ENCODE data around the gene FAM131A.

Gene FAM131A

DNA sequence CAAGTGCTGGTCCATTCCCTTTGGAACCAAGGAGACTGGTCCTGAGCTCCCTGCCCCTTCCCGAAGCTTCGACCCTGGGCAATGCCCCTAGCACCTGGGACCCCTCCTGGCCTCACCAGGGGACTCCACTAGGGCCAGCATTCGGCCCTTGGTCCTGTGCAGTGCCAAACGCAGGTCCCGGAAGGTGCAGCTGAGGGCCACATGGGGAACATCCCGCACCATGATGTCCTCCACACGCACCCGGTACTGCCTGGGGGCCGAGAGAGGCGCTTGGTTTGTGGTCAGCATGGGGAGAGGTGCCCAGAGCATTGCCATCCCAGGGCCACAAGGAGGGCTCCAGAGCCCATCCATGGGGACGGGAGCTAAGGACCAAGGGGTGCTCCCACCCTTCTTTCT, 16.1 kb downstream of the FAM131A start:
- no peak for DNase-seq (ENCODE audit: low spot score)
- TF ChIP-seq CTCF (IDR thresholded peaks at IDR 0.05; ENCODE audit: extremely low read depth, missing control alignments) = no peak

DNA sequence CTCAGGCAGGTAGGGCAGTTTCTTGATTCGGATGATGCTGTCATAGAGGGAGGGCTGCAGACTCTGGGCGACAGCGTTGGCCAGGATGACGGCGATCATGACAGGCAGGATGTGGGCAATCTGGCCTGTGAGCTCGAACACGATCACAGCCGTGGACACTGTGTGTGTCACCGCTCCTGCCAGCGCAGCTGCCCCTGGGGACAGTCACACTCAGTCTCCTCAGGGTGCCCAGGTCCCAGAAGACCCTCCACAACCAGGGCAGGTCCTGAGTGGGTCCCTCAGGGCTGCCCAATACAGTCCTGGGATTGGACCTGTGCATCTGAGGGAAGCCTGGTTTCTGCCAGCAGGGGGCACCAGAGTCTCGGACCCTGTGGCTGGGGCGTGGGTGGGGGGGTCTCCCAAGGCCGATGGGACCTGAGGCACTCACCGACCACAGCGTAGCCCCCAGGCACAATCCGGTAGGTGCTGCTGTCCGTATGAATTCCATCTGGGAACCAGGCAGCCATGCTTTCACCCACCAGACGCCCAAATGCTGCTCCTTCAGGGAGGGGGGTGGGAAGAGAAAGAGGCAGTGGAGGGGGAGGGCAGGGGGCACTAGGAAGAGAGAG, 16.8 kb downstream of the FAM131A start:
- peak; percentile 83 for DNase-seq (ENCODE audit: low spot score)
- peak; percentile 50 for TF ChIP-seq CTCF (IDR thresholded peaks at IDR 0.05; ENCODE audit: extremely low read depth, missing control alignments)

DNA sequence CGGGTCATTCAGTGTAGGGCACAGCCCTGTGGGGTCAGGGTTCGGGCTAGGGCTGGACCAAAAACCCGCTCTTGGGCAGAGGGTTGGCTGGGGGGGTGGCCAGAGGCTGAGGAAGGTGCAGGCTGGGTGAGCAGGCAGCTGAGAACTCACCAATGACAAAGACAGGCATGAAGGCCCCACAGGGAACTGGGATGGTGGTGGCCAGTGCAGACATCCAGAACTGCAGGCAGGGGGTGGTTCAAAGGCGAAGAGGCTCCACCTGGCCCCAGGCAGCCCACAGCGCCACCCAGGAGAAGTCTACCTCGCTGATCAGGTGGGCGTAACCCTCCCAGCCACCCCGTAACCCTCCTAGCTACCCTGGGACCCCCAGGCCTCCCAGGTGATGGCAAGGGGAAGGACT, 17.4 kb downstream of the FAM131A start:
- DNase-seq (ENCODE audit: low spot score) = no peak
- no peak for TF ChIP-seq CTCF (IDR thresholded peaks at IDR 0.05; ENCODE audit: extremely low read depth, missing control alignments)

GRCh38 chr3:184355261-184356040, 18.1 kb downstream of the FAM131A start:
- TF ChIP-seq CTCF (IDR thresholded peaks at IDR 0.05; ENCODE audit: extremely low read depth, missing control alignments) = no peak
- no peak for DNase-seq (ENCODE audit: low spot score)

- TF ChIP-seq CTCF (IDR thresholded peaks at IDR 0.05; ENCODE audit: extremely low read depth, missing control alignments) = no peak
- DNase-seq (ENCODE audit: low spot score) = no peak
These were observed 20.1 kb downstream of the FAM131A start for GRCh38 chr3:184357248-184358123.

DNA sequence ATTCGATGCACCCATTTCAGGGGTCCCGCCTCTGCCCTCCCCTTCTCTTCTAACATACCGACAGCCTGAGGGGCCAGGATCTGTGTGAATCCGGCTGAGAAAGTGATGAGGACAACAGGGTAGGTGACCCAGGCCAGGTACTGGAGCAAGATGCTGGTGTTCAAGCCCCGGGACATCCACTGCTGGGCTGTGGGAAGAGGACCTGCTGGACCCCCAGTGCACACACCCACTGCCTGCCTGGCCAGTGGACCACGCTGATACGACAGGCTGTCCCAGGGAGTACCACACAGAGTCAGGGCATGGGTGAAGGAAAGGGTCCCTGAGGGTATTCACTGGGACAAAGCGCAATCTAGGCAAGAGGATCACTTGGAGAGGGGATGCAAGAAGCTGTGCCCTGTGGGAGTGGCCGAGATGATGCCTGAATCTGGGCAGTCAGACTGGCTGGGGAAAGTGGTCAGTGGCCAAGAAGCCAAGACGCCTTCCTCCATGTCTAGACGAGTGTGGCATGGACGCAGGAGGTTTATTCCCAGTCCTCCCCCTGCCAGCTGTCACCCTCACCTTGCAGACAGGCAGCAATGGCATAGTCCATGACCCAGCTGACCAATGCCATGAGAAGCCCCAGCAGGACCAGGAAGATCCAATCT, 20.8 kb downstream of the FAM131A start:
- TF ChIP-seq CTCF (IDR thresholded peaks at IDR 0.05; ENCODE audit: extremely low read depth, missing control alignments) = no peak
- DNase-seq (ENCODE audit: low spot score) = no peak

Data from GM20000 (cell line).